Left lung (tissue), 10 donors: Measurements from ENCODE around the gene SMCO2. TPM values are rescaled to one million over a fixed set of nuclear protein-coding genes. Genes with fewer than 3 reads are reported as not detected.

ENCODE experiments used
- ATAC-seq: fragments of 200-7000 bp; cut with Tn5 transposase; one replicate; pipeline ENCODE4 v1.9.1; 2020; ENCODE audit warnings: moderate library complexity
- DNase-seq, 4 donors: peaks; one replicate each; pipeline ENCODE4 v3.0.0-alpha.2; 2013 to 2020
- H3K27ac ChIP-seq, 2 donors: fragments of 200-600 bp; sonication (generic) in 1 of 2; one replicate each; pipeline versions ENCODE4 v1.5.0 to v1.8.0; 2020 to 2021
- H3K27me3 ChIP-seq, 2 donors: fragments of 200-600 bp; sonication (generic) in 1 of 2; one replicate each; pipeline versions ENCODE4 v1.5.0 to v1.8.0; 2020 to 2021
- H3K36me3 ChIP-seq, 2 donors: fragments of 200-600 bp; sonication (generic) in 1 of 2; one replicate each; pipeline versions ENCODE4 v1.5.0 to v1.8.0; 2020 to 2021
- H3K4me1 ChIP-seq, 2 donors: fragments of 200-600 bp; one replicate each; pipeline ENCODE4 v1.8.0; 2021
- H3K4me3 ChIP-seq, 2 donors: fragments of 200-600 bp; sonication (generic) in 1 of 2; one replicate each; pipeline versions ENCODE4 v1.5.0 to v1.8.0; 2020 to 2021; ENCODE audit warnings: mild to moderate bottlenecking in 1 of 2
- H3K9me3 ChIP-seq, 2 donors: fragments of 200-600 bp; sonication (generic) in 1 of 2; one replicate each; pipeline versions ENCODE4 v1.5.0 to v1.8.0; 2020 to 2021
- intact Hi-C, 2 donors: fragments of 100-400 bp; cut with DNase I; formaldehyde crosslinking; loops; one replicate each; pipeline versions ENCODE4 v1.11.2 to v1.14.2; 2022
- polyA plus RNA-seq, 6 donors: library from polyadenylated mRNA; unstranded; fragments of 120-200 nt; gene quantifications; one replicate each; pipeline ENCODE4 v1.2.1, GENCODE V29; 2013; ENCODE audit not compliant: insufficient read length in 6 of 6
- total RNA-seq, 2 donors: library from RNA; stranded (reverse); fragmentation: NEBNext Ultra II Directional; extraction: Animal tissue kit (Norgen Biotek cat#: 25700); gene quantifications; one replicate each; pipeline ENCODE4 v1.2.1, GENCODE V29; 2021
- TF ChIP-seq, protein P1 (sequence below), 2 donors: fragments of 200-600 bp; sonication (generic) in 1 of 2; IDR thresholded peaks; one replicate each; pipeline versions ENCODE4 v1.5.0 to v1.8.0; 2021; ENCODE audit warnings: antibody characterized with exemption in 2 of 2
- donor health status: DM: no; HTN: yes; CAD: no.
- donor health status: DM: no; HTN: no; CAD: no.

SMCO2 gene
- total and polyA plus RNA-seq, 8 donors = 0.17 to 0.60 (median 0.27) TPM; not detected in 2

DNA sequence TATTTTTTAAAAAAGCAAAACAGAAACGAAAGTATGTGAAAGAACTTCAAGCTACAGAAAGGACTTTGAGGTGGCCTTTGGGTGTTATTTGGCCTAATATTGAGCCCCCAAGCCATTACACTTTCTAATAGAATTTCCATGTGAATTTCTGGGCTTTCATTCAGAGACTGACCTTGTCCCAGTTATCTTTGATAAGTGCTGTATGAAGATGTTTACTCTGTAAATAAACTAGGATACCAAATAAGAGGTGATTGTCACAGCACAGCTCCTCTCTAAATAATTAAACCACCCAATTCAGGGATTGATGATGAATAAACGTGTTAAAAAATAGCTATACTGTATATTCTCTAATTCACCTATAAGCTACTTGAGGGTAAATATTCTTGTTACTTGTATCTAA is 44.7 kb downstream of the SMCO2 start:
- no peak for ATAC-seq
- no peak for DNase-seq

DNA sequence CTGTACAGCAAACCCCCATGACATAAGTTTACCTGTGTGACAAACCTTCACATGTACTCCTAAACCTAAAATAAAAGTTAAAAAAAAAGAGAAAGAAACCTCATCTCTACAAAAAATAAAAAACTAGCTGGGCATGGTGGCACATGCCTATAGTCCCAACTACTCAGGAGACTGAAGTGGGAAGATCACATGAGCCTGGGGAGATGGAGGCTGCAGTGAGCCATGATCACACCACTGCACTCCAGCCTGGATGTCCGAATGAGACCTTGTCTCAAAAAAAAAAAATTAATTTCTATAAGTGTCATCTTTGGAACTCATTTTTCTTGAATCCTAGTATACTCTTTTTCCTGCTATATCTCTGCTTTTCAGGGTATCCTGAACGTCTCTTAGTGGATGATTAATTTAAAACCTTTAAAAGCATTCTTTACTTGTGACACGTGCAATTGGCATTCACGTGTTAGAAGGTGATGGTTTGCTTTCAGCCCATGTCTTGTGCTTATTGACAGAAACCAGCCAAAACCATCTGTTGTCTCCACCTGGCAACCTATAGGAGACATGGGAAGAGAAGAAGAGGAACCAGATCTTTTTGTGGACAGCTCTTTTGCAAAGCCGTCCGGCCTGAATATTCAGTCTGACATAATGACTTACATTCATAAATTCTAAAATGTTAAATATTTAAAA is 46.9 kb downstream of the SMCO2 start:
- H3K27ac ChIP-seq = no peak overlapping the region
- DNase-seq = no peak
- H3K4me3 ChIP-seq = no peak overlapping the region
- TF ChIP-seq, protein P1, sequence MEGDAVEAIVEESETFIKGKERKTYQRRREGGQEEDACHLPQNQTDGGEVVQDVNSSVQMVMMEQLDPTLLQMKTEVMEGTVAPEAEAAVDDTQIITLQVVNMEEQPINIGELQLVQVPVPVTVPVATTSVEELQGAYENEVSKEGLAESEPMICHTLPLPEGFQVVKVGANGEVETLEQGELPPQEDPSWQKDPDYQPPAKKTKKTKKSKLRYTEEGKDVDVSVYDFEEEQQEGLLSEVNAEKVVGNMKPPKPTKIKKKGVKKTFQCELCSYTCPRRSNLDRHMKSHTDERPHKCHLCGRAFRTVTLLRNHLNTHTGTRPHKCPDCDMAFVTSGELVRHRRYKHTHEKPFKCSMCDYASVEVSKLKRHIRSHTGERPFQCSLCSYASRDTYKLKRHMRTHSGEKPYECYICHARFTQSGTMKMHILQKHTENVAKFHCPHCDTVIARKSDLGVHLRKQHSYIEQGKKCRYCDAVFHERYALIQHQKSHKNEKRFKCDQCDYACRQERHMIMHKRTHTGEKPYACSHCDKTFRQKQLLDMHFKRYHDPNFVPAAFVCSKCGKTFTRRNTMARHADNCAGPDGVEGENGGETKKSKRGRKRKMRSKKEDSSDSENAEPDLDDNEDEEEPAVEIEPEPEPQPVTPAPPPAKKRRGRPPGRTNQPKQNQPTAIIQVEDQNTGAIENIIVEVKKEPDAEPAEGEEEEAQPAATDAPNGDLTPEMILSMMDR (IDR thresholded peaks at IDR 0.05) = no peak
- no peaks in the 10 kb centered on the region for H3K27me3 ChIP-seq
- ATAC-seq = no peak
- intact Hi-C loops = no loop called here
- no peaks in the 10 kb centered on the region for H3K36me3 ChIP-seq
- no peaks in the 10 kb centered on the region for H3K9me3 ChIP-seq
- no peaks in the 10 kb centered on the region for H3K4me1 ChIP-seq

More for the DNA sequence above, 44.7 kb downstream of the SMCO2 start:
- Histone ChIP-seq H3K9me3 (no peaks in the 10 kb centered on the region), H3K4me1 (no peaks in the 10 kb centered on the region), H3K27ac (no peak overlapping the region), H3K4me3 (no peak overlapping the region), H3K27me3 (no peaks in the 10 kb centered on the region), H3K36me3 (no peaks in the 10 kb centered on the region)
- TF ChIP-seq, protein P1 (IDR thresholded peaks at IDR 0.05) = no peak
- intact Hi-C loops = no loop called here

DNA sequence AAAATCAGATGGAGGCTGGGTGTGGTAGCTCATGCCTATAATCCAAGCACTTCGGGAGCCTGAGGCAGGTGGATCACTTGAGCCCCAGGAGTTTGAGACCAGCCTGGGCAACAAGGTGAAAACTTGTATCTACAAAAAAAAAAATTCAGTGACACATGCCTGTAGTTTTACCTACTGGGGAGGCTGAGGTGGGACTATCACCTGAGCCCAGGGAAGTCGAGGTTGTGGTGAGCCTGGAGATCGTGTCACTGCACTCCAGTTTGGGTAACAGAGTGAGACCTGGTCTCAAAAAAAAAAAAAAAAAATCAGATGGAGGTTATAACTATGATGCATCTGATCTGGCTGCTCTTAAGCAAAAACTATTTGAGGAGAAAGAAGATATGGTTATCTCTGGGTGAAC is 50.9 kb downstream of the SMCO2 start:
- TF ChIP-seq, protein P1 (IDR thresholded peaks at IDR 0.05) = no peak
- no peak overlapping the region for H3K4me3 ChIP-seq
- intact Hi-C loops = no loop called here
- no peak for DNase-seq
- H3K9me3 ChIP-seq = no peaks in the 10 kb centered on the region
- no peaks in the 10 kb centered on the region for H3K36me3 ChIP-seq
- ATAC-seq = no peak
- no peaks in the 10 kb centered on the region for H3K27me3 ChIP-seq
- no peak overlapping the region for H3K27ac ChIP-seq
- H3K4me1 ChIP-seq = no peaks in the 10 kb centered on the region

DNA sequence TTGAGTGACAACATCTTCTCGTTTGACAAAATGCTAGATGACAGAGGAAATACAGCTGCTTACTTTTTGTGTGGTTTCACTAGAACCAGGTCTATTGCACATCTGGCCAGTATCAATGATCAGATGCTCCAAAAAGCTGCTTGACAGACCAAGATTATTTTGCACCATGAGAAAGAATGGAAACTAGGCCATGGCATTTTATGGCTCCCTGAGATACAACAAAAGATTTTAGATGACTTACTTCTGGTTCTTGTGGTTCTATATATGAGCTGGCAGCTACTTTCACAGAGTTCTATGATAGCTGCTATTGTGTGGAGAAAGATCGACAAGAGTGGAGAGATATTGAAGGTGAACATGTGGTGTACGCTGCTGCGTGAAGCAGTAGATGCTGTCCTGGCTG is 51.6 kb downstream of the SMCO2 start:
- H3K27ac ChIP-seq = no peak overlapping the region
- TF ChIP-seq, protein P1 (IDR thresholded peaks at IDR 0.05) = no peak
- no peaks in the 10 kb centered on the region for H3K9me3 ChIP-seq
- ATAC-seq = no peak
- H3K4me3 ChIP-seq = no peak overlapping the region
- H3K4me1 ChIP-seq = no peaks in the 10 kb centered on the region
- no peaks in the 10 kb centered on the region for H3K36me3 ChIP-seq
- intact Hi-C loops = no loop called here
- H3K27me3 ChIP-seq = no peaks in the 10 kb centered on the region
- DNase-seq = no peak

DNA sequence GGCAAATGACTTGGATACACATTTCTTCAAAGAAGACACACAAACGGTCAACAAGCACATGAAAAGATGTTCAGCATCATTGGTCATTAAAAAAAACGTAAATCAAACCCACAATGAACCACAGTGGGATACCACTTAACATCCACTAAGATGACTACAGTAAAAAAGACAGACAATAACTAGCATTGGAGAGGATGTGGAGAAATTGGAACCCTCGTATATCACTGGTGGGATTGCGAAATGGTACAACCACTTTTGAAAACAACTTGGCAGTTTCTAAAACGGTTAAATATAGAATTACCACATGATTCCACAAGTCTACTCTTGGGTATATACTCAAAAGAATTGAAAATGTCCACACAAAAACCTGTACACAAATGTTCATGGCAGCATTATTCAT is 52.2 kb downstream of the SMCO2 start:
- intact Hi-C loops = no loop called here

More for the DNA sequence above, 52.2 kb downstream of the SMCO2 start:
- Histone ChIP-seq H3K36me3 (no peaks in the 10 kb centered on the region), H3K27ac (no peak overlapping the region), H3K4me1 (no peaks in the 10 kb centered on the region), H3K9me3 (no peaks in the 10 kb centered on the region), H3K27me3 (no peaks in the 10 kb centered on the region), H3K4me3 (no peak overlapping the region)
- DNase-seq (no peak), ATAC-seq (no peak)
- TF ChIP-seq, protein P1 (IDR thresholded peaks at IDR 0.05) = no peak
